HL-60 (cell line): ENCODE data around the gene BMP2K.
A peak's percentile ranks its signal among the peaks of the same experiment; 100 is the strongest.

Source experiments
- DNase-seq, 2 experiments: peaks; one replicate each; pipeline ENCODE4 v3.0.0-alpha.2; 2010 to 2020; ENCODE audit warnings: low read depth in 1 of 2, low spot score in 1 of 2
- H3K27ac ChIP-seq: fragments of 250-450 bp; sonication (Bioruptor Pico); replicated peaks from 2 replicates; pipeline ENCODE4 v1.5.1; 2020; ENCODE audit warnings: mild to moderate bottlenecking, moderate library complexity
- H3K27me3 ChIP-seq: fragments of 250-450 bp; sonication (Bioruptor Pico); 2 replicates; pipeline ENCODE4 v1.5.1; 2021; ENCODE audit warnings: mild to moderate bottlenecking, moderate library complexity; ENCODE audit not compliant: insufficient read depth, poor library complexity, severe bottlenecking
- H3K4me3 ChIP-seq: replicated peaks from 2 replicates; pipeline ENCODE4 v1.5.1; 2011; ENCODE audit warnings: mild to moderate bottlenecking, control low read depth, low read length; ENCODE audit not compliant: insufficient read depth
- GABPA ChIP-seq: IDR thresholded peaks from 2 replicates; pipeline ENCODE4 v1.6.1; 2012; ENCODE audit warnings: low read depth
- POLR2AphosphoS5 ChIP-seq: IDR thresholded peaks from 2 replicates; pipeline ENCODE4 v1.6.1; 2012; ENCODE audit warnings: low read depth
- SPI1 ChIP-seq: IDR thresholded peaks from 2 replicates; pipeline ENCODE4 v1.6.1; 2012; ENCODE audit warnings: low read depth, mild to moderate bottlenecking, borderline replicate concordance
- TF ChIP-seq, protein P1 (sequence below): IDR thresholded peaks from one replicate; pipeline ENCODE4 v1.5.1; 2011; ENCODE audit warnings: low read length, control low read depth, inconsistent platforms; ENCODE audit not compliant: insufficient read depth
- TF ChIP-seq, protein P2 (sequence below): IDR thresholded peaks from 2 replicates; pipeline ENCODE4 v1.6.1; 2012; ENCODE audit warnings: low read depth; ENCODE audit not compliant: insufficient replicate concordance

The BMP2K gene

DNA sequence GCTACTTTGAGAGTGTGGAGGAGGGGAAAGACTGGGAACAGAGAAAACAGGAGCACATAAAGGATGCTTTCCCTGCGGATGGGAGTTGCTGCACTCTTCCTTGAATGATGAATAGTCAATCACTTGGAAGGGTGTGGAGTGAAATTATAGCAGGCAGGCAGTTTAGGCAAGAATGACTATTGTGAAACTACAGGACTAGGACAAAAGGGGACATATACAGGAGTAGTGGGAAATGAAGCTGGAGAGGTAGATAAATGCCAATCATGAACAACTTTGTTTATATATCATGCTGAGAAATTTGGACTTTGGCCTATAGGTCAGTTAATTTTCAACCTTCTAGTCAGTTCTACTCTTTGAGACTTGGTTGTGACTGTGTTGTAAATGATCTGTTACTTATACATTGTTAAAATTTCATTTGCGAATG, 86.2 kb downstream of the BMP2K start:
- no peak for DNase-seq
- Histone ChIP-seq H3K27me3 (no peaks in the 10 kb centered on the region), H3K4me3 (no peak overlapping the region), H3K27ac (no peak overlapping the region)
- TF ChIP-seq POLR2AphosphoS5 = no peak

- Histone ChIP-seq H3K27ac (no peak overlapping the region), H3K4me3 (no peak overlapping the region), H3K27me3 (no peaks in the 10 kb centered on the region)
- no peak for DNase-seq
- no peak for TF ChIP-seq GABPA
- no peak for TF ChIP-seq SPI1
- no peak for TF ChIP-seq POLR2AphosphoS5
- TF ChIP-seq, protein P1, sequence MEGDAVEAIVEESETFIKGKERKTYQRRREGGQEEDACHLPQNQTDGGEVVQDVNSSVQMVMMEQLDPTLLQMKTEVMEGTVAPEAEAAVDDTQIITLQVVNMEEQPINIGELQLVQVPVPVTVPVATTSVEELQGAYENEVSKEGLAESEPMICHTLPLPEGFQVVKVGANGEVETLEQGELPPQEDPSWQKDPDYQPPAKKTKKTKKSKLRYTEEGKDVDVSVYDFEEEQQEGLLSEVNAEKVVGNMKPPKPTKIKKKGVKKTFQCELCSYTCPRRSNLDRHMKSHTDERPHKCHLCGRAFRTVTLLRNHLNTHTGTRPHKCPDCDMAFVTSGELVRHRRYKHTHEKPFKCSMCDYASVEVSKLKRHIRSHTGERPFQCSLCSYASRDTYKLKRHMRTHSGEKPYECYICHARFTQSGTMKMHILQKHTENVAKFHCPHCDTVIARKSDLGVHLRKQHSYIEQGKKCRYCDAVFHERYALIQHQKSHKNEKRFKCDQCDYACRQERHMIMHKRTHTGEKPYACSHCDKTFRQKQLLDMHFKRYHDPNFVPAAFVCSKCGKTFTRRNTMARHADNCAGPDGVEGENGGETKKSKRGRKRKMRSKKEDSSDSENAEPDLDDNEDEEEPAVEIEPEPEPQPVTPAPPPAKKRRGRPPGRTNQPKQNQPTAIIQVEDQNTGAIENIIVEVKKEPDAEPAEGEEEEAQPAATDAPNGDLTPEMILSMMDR = no peak
- TF ChIP-seq, protein P2, sequence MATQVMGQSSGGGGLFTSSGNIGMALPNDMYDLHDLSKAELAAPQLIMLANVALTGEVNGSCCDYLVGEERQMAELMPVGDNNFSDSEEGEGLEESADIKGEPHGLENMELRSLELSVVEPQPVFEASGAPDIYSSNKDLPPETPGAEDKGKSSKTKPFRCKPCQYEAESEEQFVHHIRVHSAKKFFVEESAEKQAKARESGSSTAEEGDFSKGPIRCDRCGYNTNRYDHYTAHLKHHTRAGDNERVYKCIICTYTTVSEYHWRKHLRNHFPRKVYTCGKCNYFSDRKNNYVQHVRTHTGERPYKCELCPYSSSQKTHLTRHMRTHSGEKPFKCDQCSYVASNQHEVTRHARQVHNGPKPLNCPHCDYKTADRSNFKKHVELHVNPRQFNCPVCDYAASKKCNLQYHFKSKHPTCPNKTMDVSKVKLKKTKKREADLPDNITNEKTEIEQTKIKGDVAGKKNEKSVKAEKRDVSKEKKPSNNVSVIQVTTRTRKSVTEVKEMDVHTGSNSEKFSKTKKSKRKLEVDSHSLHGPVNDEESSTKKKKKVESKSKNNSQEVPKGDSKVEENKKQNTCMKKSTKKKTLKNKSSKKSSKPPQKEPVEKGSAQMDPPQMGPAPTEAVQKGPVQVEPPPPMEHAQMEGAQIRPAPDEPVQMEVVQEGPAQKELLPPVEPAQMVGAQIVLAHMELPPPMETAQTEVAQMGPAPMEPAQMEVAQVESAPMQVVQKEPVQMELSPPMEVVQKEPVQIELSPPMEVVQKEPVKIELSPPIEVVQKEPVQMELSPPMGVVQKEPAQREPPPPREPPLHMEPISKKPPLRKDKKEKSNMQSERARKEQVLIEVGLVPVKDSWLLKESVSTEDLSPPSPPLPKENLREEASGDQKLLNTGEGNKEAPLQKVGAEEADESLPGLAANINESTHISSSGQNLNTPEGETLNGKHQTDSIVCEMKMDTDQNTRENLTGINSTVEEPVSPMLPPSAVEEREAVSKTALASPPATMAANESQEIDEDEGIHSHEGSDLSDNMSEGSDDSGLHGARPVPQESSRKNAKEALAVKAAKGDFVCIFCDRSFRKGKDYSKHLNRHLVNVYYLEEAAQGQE = no peak
Measured at GRCh38 chr4:78863254-78863869, 87.2 kb downstream of the BMP2K start.

DNA sequence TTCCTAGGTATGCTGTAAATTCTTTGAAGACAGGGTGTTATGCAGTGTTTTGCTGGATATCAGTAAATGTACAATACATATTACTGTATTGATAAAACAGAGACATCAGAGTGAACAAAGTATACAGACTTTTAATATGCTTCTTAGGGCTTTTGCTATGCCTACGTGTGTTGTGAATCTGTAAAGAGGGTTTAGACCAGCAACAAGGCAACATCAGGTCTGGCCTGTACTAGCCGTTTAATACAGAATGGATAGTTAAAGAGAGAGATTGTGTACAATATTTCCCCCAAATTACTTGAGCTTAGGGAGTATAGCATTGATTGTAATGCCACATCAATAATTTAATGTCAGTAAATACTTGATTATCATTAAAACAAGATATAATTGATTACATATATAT, 87.8 kb downstream of the BMP2K start:
- DNase-seq = no peak
- H3K4me3 ChIP-seq = no peak overlapping the region
- TF ChIP-seq, protein P2 = no peak
- TF ChIP-seq, protein P1 = no peak
- TF ChIP-seq GABPA = no peak
- no peak for TF ChIP-seq SPI1
- no peak overlapping the region for H3K27ac ChIP-seq
- no peaks in the 10 kb centered on the region for H3K27me3 ChIP-seq

DNA sequence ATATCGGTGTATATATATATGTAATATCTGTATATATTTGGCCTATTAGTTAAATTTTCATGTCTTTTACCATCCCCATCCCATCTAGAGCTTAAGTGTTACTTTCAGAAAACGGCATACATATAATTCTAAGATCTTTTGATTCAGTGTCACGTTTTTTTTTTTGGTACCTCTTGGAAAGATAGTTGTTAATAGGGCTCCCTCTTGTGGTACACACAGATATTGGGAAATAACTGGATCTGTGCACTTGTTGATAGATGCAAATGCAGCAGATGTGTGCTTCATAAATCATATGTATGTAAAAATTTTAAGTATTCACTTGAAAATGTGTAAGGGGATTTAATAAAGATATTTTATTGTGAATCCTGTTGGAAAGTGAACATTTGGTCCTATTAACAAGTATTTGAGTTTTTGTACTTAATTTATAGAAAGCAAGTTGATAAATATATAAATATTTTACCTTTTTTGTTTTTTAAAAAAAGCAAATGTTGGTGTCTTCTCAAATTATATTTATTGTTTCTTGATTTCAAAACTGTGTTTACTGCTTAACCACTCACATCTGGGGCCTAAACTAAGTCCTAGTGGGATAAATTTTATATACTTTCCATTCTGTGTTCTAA, 88.4 kb downstream of the BMP2K start:
- Histone ChIP-seq H3K27me3 (no peaks in the 10 kb centered on the region), H3K27ac (no peak overlapping the region), H3K4me3 (no peak overlapping the region)
- peak; percentile 56 to 63 for DNase-seq
- TF ChIP-seq, protein P2 = no peak
- TF ChIP-seq, protein P1 = peak; percentile 53
